ENCODE measurements around the gene COX5A. TPM values are rescaled to one million over a fixed set of nuclear protein-coding genes. Genes with fewer than 3 reads are reported as not detected.

COX5A gene
- total and polyA plus RNA-seq, 2 of the 4 experiments (the other 2 are of a cell fraction): 39.8 to 141 TPM

- no peak overlapping the region for H2BK20ac ChIP-seq (ENCODE audit: low read depth, low read length)
- H2BK15ac ChIP-seq (ENCODE audit: low read depth, low read length): no peak overlapping the region
- no peak overlapping the region for H4K91ac ChIP-seq (ENCODE audit: insufficient read depth, low read depth, low read length)
- no peak overlapping the region for H2AFZ ChIP-seq (replicated peaks; ENCODE audit: low read length, poor library complexity)
- no peak overlapping the region for H2BK5ac ChIP-seq (ENCODE audit: low read depth, low read length, poor library complexity, severe bottlenecking)
- TF ChIP-seq RCOR1 (IDR thresholded peaks at IDR 0.05; ENCODE audit: insufficient replicate concordance, low read length) (no peak), NFE2L2 (IDR thresholded peaks at IDR 0.05; ENCODE audit: low read depth, low read length) (no peak), CEBPB (IDR thresholded peaks at IDR 0.05; ENCODE audit: low read depth, low read length) (no peak), BHLHE40 (IDR thresholded peaks at IDR 0.05; ENCODE audit: low read depth, low read length) (no peak), RAD21 (IDR thresholded peaks at IDR 0.05; ENCODE audit: low read length) (no peak), SMC3 (IDR thresholded peaks at IDR 0.05; ENCODE audit: low read depth, low read length) (no peak), MXI1 (IDR thresholded peaks at IDR 0.05; ENCODE audit: borderline replicate concordance, low read depth, low read length) (no peak), FOS (IDR thresholded peaks at IDR 0.05; ENCODE audit: low read depth, low read length) (no peak), POLR2A (IDR thresholded peaks at IDR 0.05; ENCODE audit: low read depth, low read length) (no peak), MAZ (IDR thresholded peaks at IDR 0.05; ENCODE audit: borderline replicate concordance, low read depth, low read length) (no peak), CTCF (conservative IDR thresholded peaks at IDR 0.05; ENCODE audit: low read depth, low read length) (no peak)
- BruUV-seq (replicated peaks): no TSS peak
- H2AK9ac ChIP-seq (replicated peaks; ENCODE audit: low read depth, low read length, poor library complexity): no peak overlapping the region
- H3K23ac ChIP-seq (ENCODE audit: low read depth, low read length): peak overlapping the region; percentile 34; the same call in 1 of the 2 replicates
- no CpG with 5 or more reads among the region's 2 CpGs for WGBS, 2 experiments (ENCODE audit: extremely low coverage in 2 of 2, insufficient read length in 1 of 2)
- H3K79me1 ChIP-seq (ENCODE audit: low read depth in 1 of 2, low read length in 2 of 2): peaks cover 12 to 55% of the 10 kb centered on the region in 2 experiments
- no peaks in the 10 kb centered on the region for H3K27me3 ChIP-seq (ENCODE audit: control insufficient read depth, insufficient read depth, low read length)
- H3K14ac ChIP-seq (replicated peaks; ENCODE audit: low read depth, low read length): no peak overlapping the region
- dilution Hi-C loops (cut with HindIII; ENCODE audit: low sequenced_read_pairs, unreplicated experiment): no loop called here
- H3K4me3 ChIP-seq (ENCODE audit: insufficient read depth, low read depth, low read length): no peak overlapping the region
- POLR2A ChIA-PET (ENCODE audit: unreplicated experiment): no interaction called here
- H3K4ac ChIP-seq (ENCODE audit: low read depth, low read length): no peak overlapping the region
- no peak overlapping the region for H3K9ac ChIP-seq (ENCODE audit: low read depth, low read length)
- no peak overlapping the region for H2AK5ac ChIP-seq (ENCODE audit: low read depth, low read length)
- intact Hi-C loops (cut with micrococcal nuclease): no loop called here
- DNase-seq (no peak), ATAC-seq (ENCODE audit: low read depth) (no peak)
- H2BK120ac ChIP-seq (ENCODE audit: low read depth, low read length): no peak overlapping the region
- no peak overlapping the region for H3K4me2 ChIP-seq (ENCODE audit: low read depth, low read length)
- no peak overlapping the region for H3K56ac ChIP-seq (ENCODE audit: extremely low read depth, insufficient read depth, low read length)
- no peaks in the 10 kb centered on the region for H3K4me1 ChIP-seq (ENCODE audit: control insufficient read depth, insufficient read depth, low read length)
- peaks cover 12% of the 10 kb centered on the region; the same call in 1 of the 2 replicates for H4K20me1 ChIP-seq (ENCODE audit: insufficient read depth, low read length)
- peaks cover 9% of the 10 kb centered on the region; the same call in 1 of the 2 replicates for H3K9me1 ChIP-seq (ENCODE audit: insufficient read depth, low read length)
- CTCF ChIA-PET: interaction anchor here (1.2 kb wide), 1 partner anchor 32 kb away, joined by 4 read pairs; no protein-coding TSS in a partner anchor
- H3K18ac ChIP-seq (ENCODE audit: low read depth, low read length): no peak overlapping the region
- no peak overlapping the region for H4K5ac ChIP-seq (ENCODE audit: low read depth, low read length)
- in situ Hi-C loops (cut with MboI; ENCODE audit: low sequenced_read_pairs): no loop called here
- no peak overlapping the region for H4K8ac ChIP-seq (ENCODE audit: low read depth in 2 of 2, low read length in 2 of 2)
- no peak overlapping the region for H3K27ac ChIP-seq (ENCODE audit: insufficient read depth, low read length)
- peaks cover 14% of the 10 kb centered on the region for H3K36me3 ChIP-seq (ENCODE audit: control insufficient read depth, insufficient read depth, low read length)
- no peaks in the 10 kb centered on the region for H3K9me3 ChIP-seq (ENCODE audit: control insufficient read depth, insufficient read depth, low read length)
These were observed 4.3 kb downstream of the COX5A start for GRCh38 chr15:74933573-74933972.
